GM23338 (cell line): ENCODE results near the gene DHRS7C. TPM values are rescaled to one million over a fixed set of nuclear protein-coding genes. Genes with fewer than 3 reads are reported as not detected.

Experiments
- ATAC-seq: fragments of 200-7000 bp; cut with Tn5 transposase; 3 replicates; pipeline ENCODE4 v1.9.1; 2020
- DNase-seq: peaks from one replicate; pipeline ENCODE4 v3.0.0-alpha.2; 2015; ENCODE audit warnings: low spot score
- H2AFZ ChIP-seq: fragments of 200-600 bp; sonication (generic); 2 replicates; pipeline ENCODE4 v1.8.0; 2016; ENCODE audit warnings: antibody characterized with exemption, mild to moderate bottlenecking, moderate library complexity
- H3F3A ChIP-seq: fragments of 200-600 bp; sonication (generic); replicated peaks from 2 replicates; pipeline ENCODE4 v1.8.0; 2017; ENCODE audit warnings: antibody characterized with exemption, mixed run types, low read depth
- H3K27ac ChIP-seq: fragments of 200-600 bp; sonication (generic); 2 replicates; pipeline ENCODE4 v1.6.1; 2016; ENCODE audit warnings: low read depth
- H3K27me3 ChIP-seq: fragments of 200-600 bp; sonication (generic); 2 replicates; pipeline ENCODE4 v1.8.0; 2016; ENCODE audit warnings: mild to moderate bottlenecking, mixed run types, moderate library complexity; ENCODE audit not compliant: insufficient read depth
- H3K36me3 ChIP-seq: fragments of 200-600 bp; sonication (generic); 2 replicates; pipeline ENCODE4 v1.8.0; 2016; ENCODE audit warnings: mild to moderate bottlenecking; ENCODE audit not compliant: insufficient read depth
- H3K4me1 ChIP-seq: fragments of 200-600 bp; sonication (generic); 2 replicates; pipeline ENCODE4 v1.8.0; 2016; ENCODE audit warnings: mild to moderate bottlenecking, moderate library complexity; ENCODE audit not compliant: insufficient read depth
- H3K4me2 ChIP-seq: fragments of 200-600 bp; sonication (generic); 2 replicates; pipeline ENCODE4 v1.7.1; 2017; ENCODE audit warnings: mixed run types
- H3K4me3 ChIP-seq: fragments of 200-600 bp; sonication (generic); 2 replicates; pipeline ENCODE4 v1.6.1; 2016; ENCODE audit warnings: mixed run types
- H3K79me2 ChIP-seq: fragments of 200-600 bp; sonication (generic); replicated peaks from 2 replicates; pipeline ENCODE4 v1.8.0; 2017; ENCODE audit warnings: mild to moderate bottlenecking; ENCODE audit not compliant: insufficient read depth
- H3K9me2 ChIP-seq: fragments of 200-600 bp; sonication (generic); 2 replicates; pipeline ENCODE4 v1.8.0; 2017; ENCODE audit not compliant: insufficient read depth
- H4K20me1 ChIP-seq: fragments of 200-600 bp; sonication (generic); replicated peaks from 2 replicates; pipeline ENCODE4 v1.8.0; 2017; ENCODE audit warnings: mild to moderate bottlenecking; ENCODE audit not compliant: insufficient read depth
- H3K27ac Mint-ChIP-seq: 2 replicates; pipeline ENCODE4 v1.8.0; 2020; ENCODE audit warnings: inconsistent platforms, mild to moderate bottlenecking, moderate library complexity, mixed read lengths
- H3K27me3 Mint-ChIP-seq: 3 replicates; pipeline ENCODE4 v1.8.0; 2022; ENCODE audit warnings: low read depth, mild to moderate bottlenecking, moderate library complexity, mixed read lengths, inconsistent platforms; ENCODE audit not compliant: insufficient read depth, poor library complexity
- H3K36me3 Mint-ChIP-seq: 3 replicates; pipeline ENCODE4 v1.8.0; 2021; ENCODE audit warnings: low read depth, mild to moderate bottlenecking, inconsistent platforms, moderate library complexity, mixed read lengths
- H3K4me1 Mint-ChIP-seq: 3 replicates; pipeline ENCODE4 v1.8.0; 2020; ENCODE audit warnings: mild to moderate bottlenecking, inconsistent platforms, mixed read lengths
- H3K4me3 Mint-ChIP-seq: 3 replicates; pipeline ENCODE4 v1.8.0; 2021; ENCODE audit warnings: moderate library complexity, mild to moderate bottlenecking, inconsistent platforms, mixed read lengths
- H3K9me3 Mint-ChIP-seq: 3 replicates; pipeline ENCODE4 v1.8.0; 2020; ENCODE audit warnings: moderate library complexity, mild to moderate bottlenecking, inconsistent platforms, mixed read lengths
- CREB1 ChIP-seq: fragments of 250-450 bp; sonication (Bioruptor Pico); IDR thresholded peaks from 2 replicates; pipeline ENCODE4 v1.5.0; 2020; ENCODE audit warnings: low read depth, mild to moderate bottlenecking, moderate library complexity
- EZH2 ChIP-seq: fragments of 200-600 bp; sonication (generic); IDR thresholded peaks from one replicate; pipeline ENCODE4 v1.8.0; 2017; ENCODE audit warnings: antibody characterized with exemption, mild to moderate bottlenecking, low read depth; ENCODE audit not compliant: unreplicated experiment
- EZH2phosphoT487 ChIP-seq: fragments of 200-600 bp; sonication (generic); IDR thresholded peaks from one replicate; pipeline ENCODE4 v1.8.1; 2018; ENCODE audit warnings: antibody characterized with exemption; ENCODE audit not compliant: unreplicated experiment
- JUNB ChIP-seq: IDR thresholded peaks from one replicate; pipeline ENCODE4 v1.6.1; 2016; ENCODE audit warnings: antibody characterized with exemption; ENCODE audit not compliant: unreplicated experiment
- NANOG ChIP-seq: IDR thresholded peaks from 2 replicates; pipeline ENCODE4 v1.6.1; 2016; ENCODE audit warnings: antibody characterized with exemption, borderline replicate concordance
- POLR2AphosphoS5 ChIP-seq: IDR thresholded peaks from 2 replicates; pipeline ENCODE4 v1.6.1; 2016; ENCODE audit warnings: antibody characterized with exemption, low read depth
- STAT1 ChIP-seq: IDR thresholded peaks from one replicate; pipeline ENCODE4 v1.6.1; 2016; ENCODE audit warnings: antibody characterized with exemption; ENCODE audit not compliant: unreplicated experiment
- ZNF114 ChIP-seq: fragments of 250-450 bp; sonication (Bioruptor Pico); IDR thresholded peaks from 2 replicates; pipeline ENCODE4 v1.5.0; 2020; ENCODE audit warnings: mild to moderate bottlenecking, moderate library complexity
- ZNF331 ChIP-seq: fragments of 250-450 bp; sonication (Bioruptor Pico); IDR thresholded peaks from 2 replicates; pipeline ENCODE4 v1.5.0; 2020; ENCODE audit warnings: low read depth, mild to moderate bottlenecking, moderate library complexity
- polyA plus RNA-seq: library from polyadenylated mRNA; unstranded; fragments of >200 nt; fragmentation: Nextera tagmentation; extraction: Ambion mirVana; gene quantifications from 2 replicates; pipeline ENCODE4 v1.2.1, GENCODE V29; 2016
- total RNA-seq: library from RNA; depleted of rRNA; stranded (reverse); fragments of >200 nt; shearing (Covaris generic); gene quantifications from 2 replicates; pipeline ENCODE4 v1.2.3, GENCODE V29; 2014
- TF ChIP-seq, protein P1 (sequence below): IDR thresholded peaks from 2 replicates; pipeline ENCODE4 v1.6.1; 2016; ENCODE audit warnings: antibody characterized with exemption
- TF ChIP-seq, protein P2 (sequence below): fragments of 250-450 bp; sonication (Bioruptor Pico); IDR thresholded peaks from 2 replicates; pipeline ENCODE4 v1.5.0; 2020; ENCODE audit warnings: mild to moderate bottlenecking, moderate library complexity
- TF ChIP-seq, protein P3 (sequence below), 2 experiments: fragments of 200-600 bp in 1 of 2; sonication (generic) in 1 of 2; conservative IDR thresholded peaks; 2 replicates each; pipeline versions ENCODE4 v1.5.1 to v1.6.1; 2016 to 2017; ENCODE audit warnings: antibody characterized with exemption in 2 of 2, low read depth in 2 of 2, mild to moderate bottlenecking in 2 of 2, moderate library complexity in 1 of 2
- TF ChIP-seq, protein P4 (sequence below): IDR thresholded peaks from one replicate; pipeline ENCODE4 v1.6.1; 2018; ENCODE audit warnings: antibody characterized with exemption; ENCODE audit not compliant: unreplicated experiment

DHRS7C gene
- total and polyA plus RNA-seq, 2 experiments from 2014 or later, result not detected

DNA sequence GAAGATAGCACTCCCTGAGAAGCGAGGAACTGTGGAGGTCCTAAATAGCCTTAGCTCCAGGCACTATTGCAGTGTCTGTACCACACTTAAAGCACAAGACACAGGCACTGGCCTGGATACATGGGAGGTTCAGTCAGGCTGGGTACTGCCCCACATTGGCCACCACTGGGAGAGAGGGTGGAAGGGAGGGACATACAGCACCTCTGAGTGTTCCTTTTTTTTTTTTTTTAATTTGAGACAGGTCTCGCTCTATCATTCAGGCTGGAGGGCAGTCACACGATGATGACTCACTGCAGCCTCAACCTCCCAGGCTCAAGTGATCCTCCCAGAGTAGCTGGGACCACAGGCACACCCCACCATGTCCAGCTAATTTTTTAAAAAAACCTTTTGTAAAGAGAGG, 29.1 kb upstream of the DHRS7C start:
- no peak overlapping the region for H3K4me2 ChIP-seq
- H3K4me3 ChIP-seq, result no peak overlapping the region
- no peaks in the 10 kb centered on the region for H3K79me2 ChIP-seq
- H3F3A ChIP-seq, result no peaks in the 10 kb centered on the region
- peaks cover 12% of the 10 kb centered on the region for H3K27me3 Mint-ChIP-seq
- H2AFZ ChIP-seq, result no peak overlapping the region
- DNase-seq, result no peak
- H3K4me1 Mint-ChIP-seq, result peaks cover 3% of the 10 kb centered on the region
- H3K27ac ChIP-seq, result no peak overlapping the region
- TF ChIP-seq POLR2AphosphoS5, result no peak
- TF ChIP-seq, protein P1, sequence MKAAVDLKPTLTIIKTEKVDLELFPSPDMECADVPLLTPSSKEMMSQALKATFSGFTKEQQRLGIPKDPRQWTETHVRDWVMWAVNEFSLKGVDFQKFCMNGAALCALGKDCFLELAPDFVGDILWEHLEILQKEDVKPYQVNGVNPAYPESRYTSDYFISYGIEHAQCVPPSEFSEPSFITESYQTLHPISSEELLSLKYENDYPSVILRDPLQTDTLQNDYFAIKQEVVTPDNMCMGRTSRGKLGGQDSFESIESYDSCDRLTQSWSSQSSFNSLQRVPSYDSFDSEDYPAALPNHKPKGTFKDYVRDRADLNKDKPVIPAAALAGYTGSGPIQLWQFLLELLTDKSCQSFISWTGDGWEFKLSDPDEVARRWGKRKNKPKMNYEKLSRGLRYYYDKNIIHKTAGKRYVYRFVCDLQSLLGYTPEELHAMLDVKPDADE, result no peak
- no peak for TF ChIP-seq STAT1
- TF ChIP-seq, protein P2, sequence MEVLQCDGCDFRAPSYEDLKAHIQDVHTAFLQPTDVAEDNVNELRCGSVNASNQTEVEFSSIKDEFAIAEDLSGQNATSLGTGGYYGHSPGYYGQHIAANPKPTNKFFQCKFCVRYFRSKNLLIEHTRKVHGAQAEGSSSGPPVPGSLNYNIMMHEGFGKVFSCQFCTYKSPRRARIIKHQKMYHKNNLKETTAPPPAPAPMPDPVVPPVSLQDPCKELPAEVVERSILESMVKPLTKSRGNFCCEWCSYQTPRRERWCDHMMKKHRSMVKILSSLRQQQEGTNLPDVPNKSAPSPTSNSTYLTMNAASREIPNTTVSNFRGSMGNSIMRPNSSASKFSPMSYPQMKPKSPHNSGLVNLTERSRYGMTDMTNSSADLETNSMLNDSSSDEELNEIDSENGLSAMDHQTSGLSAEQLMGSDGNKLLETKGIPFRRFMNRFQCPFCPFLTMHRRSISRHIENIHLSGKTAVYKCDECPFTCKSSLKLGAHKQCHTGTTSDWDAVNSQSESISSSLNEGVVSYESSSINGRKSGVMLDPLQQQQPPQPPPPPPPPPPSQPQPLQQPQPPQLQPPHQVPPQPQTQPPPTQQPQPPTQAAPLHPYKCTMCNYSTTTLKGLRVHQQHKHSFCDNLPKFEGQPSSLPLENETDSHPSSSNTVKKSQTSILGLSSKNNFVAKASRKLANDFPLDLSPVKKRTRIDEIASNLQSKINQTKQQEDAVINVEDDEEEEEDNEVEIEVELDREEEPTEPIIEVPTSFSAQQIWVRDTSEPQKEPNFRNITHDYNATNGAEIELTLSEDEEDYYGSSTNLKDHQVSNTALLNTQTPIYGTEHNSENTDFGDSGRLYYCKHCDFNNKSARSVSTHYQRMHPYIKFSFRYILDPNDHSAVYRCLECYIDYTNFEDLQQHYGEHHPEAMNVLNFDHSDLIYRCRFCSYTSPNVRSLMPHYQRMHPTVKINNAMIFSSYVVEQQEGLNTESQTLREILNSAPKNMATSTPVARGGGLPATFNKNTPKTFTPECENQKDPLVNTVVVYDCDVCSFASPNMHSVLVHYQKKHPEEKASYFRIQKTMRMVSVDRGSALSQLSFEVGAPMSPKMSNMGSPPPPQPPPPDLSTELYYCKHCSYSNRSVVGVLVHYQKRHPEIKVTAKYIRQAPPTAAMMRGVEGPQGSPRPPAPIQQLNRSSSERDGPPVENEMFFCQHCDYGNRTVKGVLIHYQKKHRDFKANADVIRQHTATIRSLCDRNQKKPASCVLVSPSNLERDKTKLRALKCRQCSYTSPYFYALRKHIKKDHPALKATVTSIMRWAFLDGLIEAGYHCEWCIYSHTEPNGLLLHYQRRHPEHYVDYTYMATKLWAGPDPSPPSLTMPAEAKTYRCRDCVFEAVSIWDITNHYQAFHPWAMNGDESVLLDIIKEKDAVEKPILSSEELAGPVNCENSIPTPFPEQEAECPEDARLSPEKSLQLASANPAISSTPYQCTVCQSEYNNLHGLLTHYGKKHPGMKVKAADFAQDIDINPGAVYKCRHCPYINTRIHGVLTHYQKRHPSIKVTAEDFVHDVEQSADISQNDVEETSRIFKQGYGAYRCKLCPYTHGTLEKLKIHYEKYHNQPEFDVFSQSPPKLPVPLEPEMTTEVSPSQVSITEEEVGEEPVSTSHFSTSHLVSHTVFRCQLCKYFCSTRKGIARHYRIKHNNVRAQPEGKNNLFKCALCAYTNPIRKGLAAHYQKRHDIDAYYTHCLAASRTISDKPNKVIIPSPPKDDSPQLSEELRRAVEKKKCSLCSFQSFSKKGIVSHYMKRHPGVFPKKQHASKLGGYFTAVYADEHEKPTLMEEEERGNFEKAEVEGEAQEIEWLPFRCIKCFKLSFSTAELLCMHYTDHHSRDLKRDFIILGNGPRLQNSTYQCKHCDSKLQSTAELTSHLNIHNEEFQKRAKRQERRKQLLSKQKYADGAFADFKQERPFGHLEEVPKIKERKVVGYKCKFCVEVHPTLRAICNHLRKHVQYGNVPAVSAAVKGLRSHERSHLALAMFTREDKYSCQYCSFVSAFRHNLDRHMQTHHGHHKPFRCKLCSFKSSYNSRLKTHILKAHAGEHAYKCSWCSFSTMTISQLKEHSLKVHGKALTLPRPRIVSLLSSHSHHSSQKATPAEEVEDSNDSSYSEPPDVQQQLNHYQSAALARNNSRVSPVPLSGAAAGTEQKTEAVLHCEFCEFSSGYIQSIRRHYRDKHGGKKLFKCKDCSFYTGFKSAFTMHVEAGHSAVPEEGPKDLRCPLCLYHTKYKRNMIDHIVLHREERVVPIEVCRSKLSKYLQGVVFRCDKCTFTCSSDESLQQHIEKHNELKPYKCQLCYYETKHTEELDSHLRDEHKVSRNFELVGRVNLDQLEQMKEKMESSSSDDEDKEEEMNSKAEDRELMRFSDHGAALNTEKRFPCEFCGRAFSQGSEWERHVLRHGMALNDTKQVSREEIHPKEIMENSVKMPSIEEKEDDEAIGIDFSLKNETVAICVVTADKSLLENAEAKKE, result no peak
- TF ChIP-seq EZH2, result no peak
- no peak for TF ChIP-seq JUNB
- no peak for TF ChIP-seq ZNF331 (CRISPR knock-in tag)
- no peak for TF ChIP-seq CREB1 (CRISPR knock-in tag)
- TF ChIP-seq, protein P3, sequence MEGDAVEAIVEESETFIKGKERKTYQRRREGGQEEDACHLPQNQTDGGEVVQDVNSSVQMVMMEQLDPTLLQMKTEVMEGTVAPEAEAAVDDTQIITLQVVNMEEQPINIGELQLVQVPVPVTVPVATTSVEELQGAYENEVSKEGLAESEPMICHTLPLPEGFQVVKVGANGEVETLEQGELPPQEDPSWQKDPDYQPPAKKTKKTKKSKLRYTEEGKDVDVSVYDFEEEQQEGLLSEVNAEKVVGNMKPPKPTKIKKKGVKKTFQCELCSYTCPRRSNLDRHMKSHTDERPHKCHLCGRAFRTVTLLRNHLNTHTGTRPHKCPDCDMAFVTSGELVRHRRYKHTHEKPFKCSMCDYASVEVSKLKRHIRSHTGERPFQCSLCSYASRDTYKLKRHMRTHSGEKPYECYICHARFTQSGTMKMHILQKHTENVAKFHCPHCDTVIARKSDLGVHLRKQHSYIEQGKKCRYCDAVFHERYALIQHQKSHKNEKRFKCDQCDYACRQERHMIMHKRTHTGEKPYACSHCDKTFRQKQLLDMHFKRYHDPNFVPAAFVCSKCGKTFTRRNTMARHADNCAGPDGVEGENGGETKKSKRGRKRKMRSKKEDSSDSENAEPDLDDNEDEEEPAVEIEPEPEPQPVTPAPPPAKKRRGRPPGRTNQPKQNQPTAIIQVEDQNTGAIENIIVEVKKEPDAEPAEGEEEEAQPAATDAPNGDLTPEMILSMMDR (conservative IDR thresholded peaks at IDR 0.05; ENCODE audit: low read depth in 2 of 2), result no peak
- TF ChIP-seq NANOG, result no peak
- TF ChIP-seq ZNF114, result no peak
- no peak for TF ChIP-seq EZH2phosphoT487
- TF ChIP-seq, protein P4, sequence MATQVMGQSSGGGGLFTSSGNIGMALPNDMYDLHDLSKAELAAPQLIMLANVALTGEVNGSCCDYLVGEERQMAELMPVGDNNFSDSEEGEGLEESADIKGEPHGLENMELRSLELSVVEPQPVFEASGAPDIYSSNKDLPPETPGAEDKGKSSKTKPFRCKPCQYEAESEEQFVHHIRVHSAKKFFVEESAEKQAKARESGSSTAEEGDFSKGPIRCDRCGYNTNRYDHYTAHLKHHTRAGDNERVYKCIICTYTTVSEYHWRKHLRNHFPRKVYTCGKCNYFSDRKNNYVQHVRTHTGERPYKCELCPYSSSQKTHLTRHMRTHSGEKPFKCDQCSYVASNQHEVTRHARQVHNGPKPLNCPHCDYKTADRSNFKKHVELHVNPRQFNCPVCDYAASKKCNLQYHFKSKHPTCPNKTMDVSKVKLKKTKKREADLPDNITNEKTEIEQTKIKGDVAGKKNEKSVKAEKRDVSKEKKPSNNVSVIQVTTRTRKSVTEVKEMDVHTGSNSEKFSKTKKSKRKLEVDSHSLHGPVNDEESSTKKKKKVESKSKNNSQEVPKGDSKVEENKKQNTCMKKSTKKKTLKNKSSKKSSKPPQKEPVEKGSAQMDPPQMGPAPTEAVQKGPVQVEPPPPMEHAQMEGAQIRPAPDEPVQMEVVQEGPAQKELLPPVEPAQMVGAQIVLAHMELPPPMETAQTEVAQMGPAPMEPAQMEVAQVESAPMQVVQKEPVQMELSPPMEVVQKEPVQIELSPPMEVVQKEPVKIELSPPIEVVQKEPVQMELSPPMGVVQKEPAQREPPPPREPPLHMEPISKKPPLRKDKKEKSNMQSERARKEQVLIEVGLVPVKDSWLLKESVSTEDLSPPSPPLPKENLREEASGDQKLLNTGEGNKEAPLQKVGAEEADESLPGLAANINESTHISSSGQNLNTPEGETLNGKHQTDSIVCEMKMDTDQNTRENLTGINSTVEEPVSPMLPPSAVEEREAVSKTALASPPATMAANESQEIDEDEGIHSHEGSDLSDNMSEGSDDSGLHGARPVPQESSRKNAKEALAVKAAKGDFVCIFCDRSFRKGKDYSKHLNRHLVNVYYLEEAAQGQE, result no peak
- ATAC-seq, result no peak
- H3K27ac Mint-ChIP-seq, result no peak overlapping the region
- H3K4me1 ChIP-seq, result no peaks in the 10 kb centered on the region; the same call in 1 of the 2 replicates
- H3K36me3 Mint-ChIP-seq, result no peaks in the 10 kb centered on the region; the same call in 2 of the 3 replicates
- H3K27me3 ChIP-seq, result no peaks in the 10 kb centered on the region
- no peaks in the 10 kb centered on the region for H3K9me2 ChIP-seq
- H4K20me1 ChIP-seq, result no peaks in the 10 kb centered on the region
- no peak overlapping the region for H3K4me3 Mint-ChIP-seq
- no peaks in the 10 kb centered on the region; the same call in 2 of the 3 replicates for H3K9me3 Mint-ChIP-seq
- no peaks in the 10 kb centered on the region for H3K36me3 ChIP-seq
